ENCODE results near the gene CEP112.

DNA sequence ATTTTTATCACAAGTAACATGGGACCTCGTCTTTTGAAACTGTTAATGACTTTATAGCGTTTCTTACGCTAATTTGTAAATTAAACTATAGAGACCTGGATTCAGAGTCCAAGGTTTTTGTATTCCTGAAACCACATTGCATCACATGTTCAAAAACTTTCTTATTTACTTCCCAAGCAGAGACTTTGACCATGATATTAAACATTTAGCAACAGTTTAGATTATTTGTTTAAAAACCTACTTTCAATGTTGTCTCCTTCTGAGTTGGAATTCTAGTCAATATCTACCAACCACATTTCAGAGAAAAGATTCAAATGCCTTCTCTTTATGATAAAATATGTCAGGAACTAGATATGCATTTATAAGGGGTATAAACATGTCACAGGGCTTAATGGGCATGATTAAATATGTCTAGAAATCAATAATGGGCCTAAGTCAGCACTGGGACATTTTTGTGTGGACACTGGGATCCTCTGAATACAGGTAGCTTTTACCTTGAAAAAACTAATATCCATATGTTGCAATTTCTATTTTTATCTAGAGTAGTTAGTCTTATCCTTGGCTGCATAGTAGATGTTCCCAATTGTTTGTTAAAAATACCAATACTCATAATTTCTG lies 43.6 kb upstream of the CEP112 start:
- TF ChIP-seq, protein P1, sequence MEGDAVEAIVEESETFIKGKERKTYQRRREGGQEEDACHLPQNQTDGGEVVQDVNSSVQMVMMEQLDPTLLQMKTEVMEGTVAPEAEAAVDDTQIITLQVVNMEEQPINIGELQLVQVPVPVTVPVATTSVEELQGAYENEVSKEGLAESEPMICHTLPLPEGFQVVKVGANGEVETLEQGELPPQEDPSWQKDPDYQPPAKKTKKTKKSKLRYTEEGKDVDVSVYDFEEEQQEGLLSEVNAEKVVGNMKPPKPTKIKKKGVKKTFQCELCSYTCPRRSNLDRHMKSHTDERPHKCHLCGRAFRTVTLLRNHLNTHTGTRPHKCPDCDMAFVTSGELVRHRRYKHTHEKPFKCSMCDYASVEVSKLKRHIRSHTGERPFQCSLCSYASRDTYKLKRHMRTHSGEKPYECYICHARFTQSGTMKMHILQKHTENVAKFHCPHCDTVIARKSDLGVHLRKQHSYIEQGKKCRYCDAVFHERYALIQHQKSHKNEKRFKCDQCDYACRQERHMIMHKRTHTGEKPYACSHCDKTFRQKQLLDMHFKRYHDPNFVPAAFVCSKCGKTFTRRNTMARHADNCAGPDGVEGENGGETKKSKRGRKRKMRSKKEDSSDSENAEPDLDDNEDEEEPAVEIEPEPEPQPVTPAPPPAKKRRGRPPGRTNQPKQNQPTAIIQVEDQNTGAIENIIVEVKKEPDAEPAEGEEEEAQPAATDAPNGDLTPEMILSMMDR (IDR thresholded peaks at IDR 0.05): no peak
- TF ChIP-seq POLR2A (IDR thresholded peaks at IDR 0.05): no peak
- no peak for TF ChIP-seq POLR2AphosphoS5 (IDR thresholded peaks at IDR 0.05; ENCODE audit: insufficient read depth in 1 of 2, low read depth in 1 of 2)

Data from vagina (tissue), 2 donors.